Fibroblast of mammary gland (primary cell): ENCODE data around the gene BCAP31.
A peak's percentile ranks its signal among the peaks of the same experiment; 100 is the strongest.

Source experiments
- DNase-seq: peaks from one replicate; pipeline ENCODE4 v3.0.0-alpha.2; 2010; ENCODE audit warnings: low read depth
- H3K4me3 ChIP-seq: 2 replicates; pipeline ENCODE4 v1.5.1; 2011; ENCODE audit warnings: low read depth, mild to moderate bottlenecking, low read length, moderate library complexity; ENCODE audit not compliant: control insufficient read depth
- CTCF ChIP-seq: conservative IDR thresholded peaks from 2 replicates; pipeline ENCODE4 v1.5.1; 2011; ENCODE audit warnings: low read depth, low read length, inconsistent platforms; ENCODE audit not compliant: control insufficient read depth, insufficient read depth

BCAP31 gene

GRCh38 chrX:153724252-153725038, at the start of gene BCAP31, which contains the start of gene ABCD1:
BCAP31 (minus strand) TSS chrX:153724387; CDS start chrX:153723244, 1,143 bp downstream.
ABCD1 (plus strand) TSS chrX:153724856; CDS start chrX:153725267, 411 bp downstream.
- no peak for TF ChIP-seq CTCF
- peak; percentile 75 for DNase-seq
- H3K4me3 ChIP-seq = peak within 1 kb of the TSS; percentile 59

GRCh38 chrX:153773218-153773611, 49.0 kb upstream of the BCAP31 start:
- no peak for DNase-seq
- TF ChIP-seq CTCF = no peak
- H3K4me3 ChIP-seq = no peak overlapping the region

- no peak for TF ChIP-seq CTCF
- H3K4me3 ChIP-seq = no peak overlapping the region
- no peak for DNase-seq
Measured at GRCh38 chrX:153772316-153773217, 48.4 kb upstream of the BCAP31 start.

GRCh38 chrX:153771415-153772315, 47.5 kb upstream of the BCAP31 start:
- no peak for TF ChIP-seq CTCF
- H3K4me3 ChIP-seq = no peak overlapping the region
- no peak for DNase-seq

- TF ChIP-seq CTCF = no peak
- H3K4me3 ChIP-seq = no peak overlapping the region
- no peak for DNase-seq
Measured at GRCh38 chrX:153770601-153771414, 46.6 kb upstream of the BCAP31 start.
